Kidney (tissue), 14 donors: ENCODE data around the gene MYBBP1A. TPM values are rescaled to one million over a fixed set of nuclear protein-coding genes. Genes with fewer than 3 reads are reported as not detected.

Source experiments
- DNase-seq, 5 donors: peaks; one replicate each; pipeline ENCODE4 v3.0.0-alpha.2; 2013 to 2020
- FAIRE-seq: peaks from 2 replicates; lab custom pipeline; 2012; peaks lifted over from hg19 to GRCh38; lab: Jason Lieb, UNC
- H3K27ac ChIP-seq, 2 donors: one replicate each; pipeline ENCODE4 v1.7.0; 2013; ENCODE audit warnings: low read depth in 2 of 2, low read length in 2 of 2, inconsistent platforms in 1 of 2
- H3K27me3 ChIP-seq: one replicate; pipeline ENCODE4 v1.7.1; 2013; ENCODE audit warnings: low read length, inconsistent platforms; ENCODE audit not compliant: control insufficient read depth, insufficient read depth
- H3K36me3 ChIP-seq, 3 donors: one replicate each; pipeline versions ENCODE4 v1.7.0 to v1.7.1; 2013; ENCODE audit warnings: low read length in 3 of 3, control low read depth in 1 of 3, inconsistent platforms in 1 of 3; ENCODE audit not compliant: insufficient read depth in 3 of 3, control insufficient read depth in 2 of 3
- H3K4me1 ChIP-seq, 3 donors: one replicate each; pipeline versions ENCODE4 v1.7.0 to v1.7.1; 2013; ENCODE audit warnings: low read length in 3 of 3, inconsistent platforms in 1 of 3, low read depth in 1 of 3; ENCODE audit not compliant: control insufficient read depth in 2 of 3, insufficient read depth in 2 of 3
- H3K4me3 ChIP-seq, 3 donors: one replicate each; pipeline versions ENCODE4 v1.7.0 to v1.8.1; 2013; ENCODE audit warnings: low read length in 3 of 3, control low read depth in 1 of 3, inconsistent platforms in 1 of 3
- H3K9ac ChIP-seq, 3 donors: one replicate each; pipeline versions ENCODE4 v1.7.0 to v1.7.1; 2013; ENCODE audit warnings: low read length in 3 of 3, control low read depth in 1 of 3, inconsistent platforms in 1 of 3
- H3K9me3 ChIP-seq, 3 donors: one replicate each; pipeline versions ENCODE4 v1.7.0 to v1.7.1; 2013; ENCODE audit warnings: low read length in 3 of 3, control low read depth in 1 of 3, inconsistent platforms in 1 of 3; ENCODE audit not compliant: control insufficient read depth in 2 of 3, insufficient read depth in 1 of 3
- CTCF ChIP-seq: IDR thresholded peaks from 3 replicates; pipeline ENCODE4 v1.5.1; 2012; ENCODE audit warnings: mild to moderate bottlenecking, moderate library complexity, borderline replicate concordance; ENCODE audit not compliant: insufficient read depth; ENCODE audit errors: extremely low read depth
- intact Hi-C: fragments of 100-400 bp; cut with DNase I; formaldehyde crosslinking; loops from one replicate; pipeline ENCODE4 v1.11.1; 2022
- polyA plus RNA-seq: library from polyadenylated mRNA; stranded (reverse); fragments of 350-450 nt; fragmentation: Illumina TruSeq; extraction: RNeasy Lipid Tissue Mini Kit (QIAGEN cat#74804); gene quantifications from one replicate; pipeline ENCODE4 v1.2.3, GENCODE V29; 2014; ENCODE audit warnings: low read depth, low replicate concordance; ENCODE audit not compliant: insufficient read depth
- total RNA-seq: library from RNA; stranded (reverse); fragmentation: NEBNext Ultra II Directional; extraction: Animal tissue kit (Norgen Biotek cat#: 25700); gene quantifications from one replicate; pipeline ENCODE4 v1.2.1, GENCODE V29; 2021
- donor health status: control.
- donor health status: control.
- donor health status: control.
- donor health status: control.
- donor health status: control.
- donor health status: DM: yes; HTN: yes; CAD: no.
- donor health status: Normal renal cell carcinoma (clear cell type).

The MYBBP1A gene
- total and polyA plus RNA-seq, 2 donors from 2014 or later = 11.9 to 51.6 TPM

- H3K9ac ChIP-seq = peak overlapping the region in 1 of 3 donors; percentile 22
Observed at GRCh38 chr17:4576161-4576558, 21.0 kb upstream of the MYBBP1A start.

GRCh38 chr17:4574448-4575045, 19.4 kb upstream of the MYBBP1A start:
- Histone ChIP-seq H3K4me3 (no peak overlapping the region), H3K9ac (no peak overlapping the region), H3K9me3 (no peaks in the 10 kb centered on the region), H3K4me1 (peaks cover 0 to 20% (median 19%) of the 10 kb centered on the region in 3 donors), H3K27ac (peak overlapping the region; percentile 81 to 89), H3K36me3 (no peaks in the 10 kb centered on the region), H3K27me3 (no peaks in the 10 kb centered on the region)
- no peak for TF ChIP-seq CTCF
- peak in 1 of 5 donors; percentile 37 for DNase-seq
- intact Hi-C loops = no loop called here
- FAIRE-seq = no peak

More at GRCh38 chr17:4576161-4576558, 21.0 kb upstream of the MYBBP1A start:
- peaks cover 0 to 21% (median 19%) of the 10 kb centered on the region in 3 donors for H3K4me1 ChIP-seq
- DNase-seq (peak in 1 of 5 donors; percentile 53), FAIRE-seq (no peak)
- H3K27ac ChIP-seq = peak overlapping the region; percentile 73 to 81
- no peaks in the 10 kb centered on the region for H3K36me3 ChIP-seq
- intact Hi-C loops = no loop called here
- no peak for TF ChIP-seq CTCF
- H3K9me3 ChIP-seq = no peaks in the 10 kb centered on the region
- H3K27me3 ChIP-seq = no peaks in the 10 kb centered on the region
- H3K4me3 ChIP-seq = peak overlapping the region in 1 of 3 donors; percentile 6

GRCh38 chr17:4573669-4574068, 18.5 kb upstream of the MYBBP1A start:
- Histone ChIP-seq H3K9ac (no peak overlapping the region), H3K9me3 (no peaks in the 10 kb centered on the region), H3K27me3 (no peaks in the 10 kb centered on the region), H3K27ac (peak overlapping the region; percentile 81 to 89), H3K4me1 (peaks cover 0 to 20% (median 19%) of the 10 kb centered on the region in 3 donors), H3K4me3 (no peak overlapping the region), H3K36me3 (no peaks in the 10 kb centered on the region)
- intact Hi-C loops = no loop called here
- DNase-seq = peak in 2 of 5 donors; percentile 31 to 56
- no peak for FAIRE-seq
- TF ChIP-seq CTCF = no peak
